Endothelial cell of umbilical vein (primary cell): ENCODE measurements around the gene LRRC61. TPM values are rescaled to one million over a fixed set of nuclear protein-coding genes. Genes with fewer than 3 reads are reported as not detected.

ENCODE experiments used
- BruUV-seq: library from RNA; stranded (reverse); fragments of 400-500 nt; replicated peaks from 2 replicates; lab custom pipeline; 2021; lab: Mats Ljungman, UMichigan
- CTCF ChIA-PET: fragments of 300-600, 350-600 bp; sonication (Branson Sonifier 250); formaldehyde crosslinking; loops from one replicate; lab custom pipeline; 2021; ENCODE audit warnings: antibody characterized with exemption, inconsistent platforms; lab: Charles Lee
- POLR2A ChIA-PET: fragments of 300-600, 350-600 bp; sonication (Branson Sonifier 250); formaldehyde crosslinking; loops from one replicate; lab custom pipeline; 2021; ENCODE audit warnings: antibody characterized with exemption, inconsistent platforms; lab: Charles Lee
- DNase-seq: peaks from one replicate; pipeline ENCODE4 v3.0.0-alpha.2; 2011; ENCODE audit warnings: low read depth, low spot score
- FAIRE-seq: peaks from 2 replicates; lab custom pipeline; 2011; peaks lifted over from hg19 to GRCh38; lab: Jason Lieb, UNC
- H2AFZ ChIP-seq: 2 replicates; pipeline ENCODE4 v1.6.0; 2012; ENCODE audit warnings: low read depth, low read length, control low read depth, inconsistent platforms
- H3K27ac ChIP-seq: 2 replicates; pipeline ENCODE4 v1.5.1; 2011; ENCODE audit warnings: low read depth, mild to moderate bottlenecking, control low read depth, low read length, moderate library complexity; ENCODE audit not compliant: insufficient read depth
- H3K27me3 ChIP-seq, 2 experiments: 2 replicates each; pipeline versions ENCODE4 v1.6.0 to v1.6.1; 2011; ENCODE audit warnings: low read length in 2 of 2, mixed read lengths in 1 of 2; ENCODE audit not compliant: control insufficient read depth in 2 of 2, insufficient read depth in 2 of 2
- H3K36me3 ChIP-seq, 2 experiments: 2 replicates in 1 of 2; 3 replicates in 1 of 2; pipeline ENCODE4 v1.5.1; 2011; ENCODE audit warnings: low read length in 2 of 2, mild to moderate bottlenecking in 1 of 2, moderate library complexity in 1 of 2; ENCODE audit not compliant: control insufficient read depth in 2 of 2, insufficient read depth in 2 of 2; ENCODE audit errors: extremely low read depth in 1 of 2
- H3K4me1 ChIP-seq: 3 replicates; pipeline ENCODE4 v1.5.1; 2011; ENCODE audit warnings: mild to moderate bottlenecking, low read length; ENCODE audit not compliant: control insufficient read depth, insufficient read depth; ENCODE audit errors: extremely low read depth
- H3K4me2 ChIP-seq: 2 replicates; pipeline ENCODE4 v1.6.1; 2011; ENCODE audit warnings: low read length, control low read depth, mixed read lengths; ENCODE audit not compliant: insufficient read depth
- H3K4me3 ChIP-seq, 3 experiments: fragments of 200-600 bp in 1 of 3; sonication (generic), shearing (Covaris generic) in 1 of 3; replicated peaks in 1 of 3; 2 replicates each; pipeline ENCODE4 v1.5.1; 2011 to 2016; ENCODE audit warnings: control low read depth in 3 of 3, low read length in 3 of 3, mild to moderate bottlenecking in 2 of 3, inconsistent platforms in 1 of 3, low read depth in 1 of 3, moderate library complexity in 1 of 3; ENCODE audit not compliant: insufficient read depth in 1 of 3
- H3K79me2 ChIP-seq: 2 replicates; pipeline ENCODE4 v1.6.0; 2012; ENCODE audit warnings: low read length, inconsistent platforms; ENCODE audit not compliant: control insufficient read depth, insufficient read depth
- H3K9ac ChIP-seq: replicated peaks from 2 replicates; pipeline ENCODE3; 2011; ENCODE audit warnings: low read length, control low read depth; ENCODE audit not compliant: insufficient read depth; ENCODE audit errors: extremely low read depth
- H3K9me1 ChIP-seq: replicated peaks from 3 replicates; pipeline ENCODE4 v1.6.0; 2011; ENCODE audit warnings: mild to moderate bottlenecking, low read length; ENCODE audit not compliant: control insufficient read depth, insufficient read depth; ENCODE audit errors: extremely low read depth
- H3K9me3 ChIP-seq: replicated peaks from 2 replicates; pipeline ENCODE4 v1.5.1; 2012; ENCODE audit warnings: low read length, inconsistent platforms; ENCODE audit not compliant: control insufficient read depth, insufficient read depth
- H4K20me1 ChIP-seq: replicated peaks from 2 replicates; pipeline ENCODE3; 2011; ENCODE audit warnings: mild to moderate bottlenecking, low read length; ENCODE audit not compliant: control insufficient read depth, insufficient read depth; ENCODE audit errors: extremely low read depth
- EZH2 ChIP-seq: IDR thresholded peaks from 2 replicates; pipeline ENCODE4 v1.6.1; 2012; ENCODE audit warnings: borderline replicate concordance, low read depth, mild to moderate bottlenecking, moderate library complexity, low read length, inconsistent platforms; ENCODE audit not compliant: severe bottlenecking
- FOS ChIP-seq: IDR thresholded peaks from 2 replicates; pipeline ENCODE4 v1.6.1; 2011; ENCODE audit warnings: mild to moderate bottlenecking, low read length, moderate library complexity, borderline replicate concordance; ENCODE audit not compliant: insufficient read depth
- GATA2 ChIP-seq: IDR thresholded peaks from 2 replicates; pipeline ENCODE4 v1.7.0; 2011; ENCODE audit warnings: low read depth, mild to moderate bottlenecking, moderate library complexity, mixed read lengths, low read length; ENCODE audit not compliant: insufficient read length, insufficient read depth
- JUN ChIP-seq: IDR thresholded peaks from 2 replicates; pipeline ENCODE4 v1.6.1; 2011; ENCODE audit warnings: borderline replicate concordance, low read depth; ENCODE audit not compliant: insufficient read length, insufficient read depth
- MYC ChIP-seq: IDR thresholded peaks from one replicate; pipeline ENCODE4 v1.6.1; 2011; ENCODE audit warnings: mild to moderate bottlenecking, low read depth, low read length
- POLR2A ChIP-seq: IDR thresholded peaks from 2 replicates; pipeline ENCODE4 v1.6.1; 2012; ENCODE audit warnings: low read depth, mild to moderate bottlenecking, control low read depth, low read length
- POLR2AphosphoS5 ChIP-seq: IDR thresholded peaks from 2 replicates; pipeline ENCODE4 v1.6.1; 2012; ENCODE audit warnings: low read depth, mild to moderate bottlenecking, control low read depth, low read length, moderate library complexity; ENCODE audit not compliant: insufficient read depth
- dilution Hi-C: fragments of 300-500 bp; cut with MboI; formaldehyde crosslinking; loops from one replicate; pipeline ENCODE4 v1.15.0; 2019; ENCODE audit warnings: low sequenced_read_pairs; ENCODE audit not compliant: extremely low pct_ligation_motif_present
- intact Hi-C: fragments of 100-400 bp; cut with micrococcal nuclease; formaldehyde crosslinking; loops from one replicate; pipeline ENCODE4 v1.10.0; 2022
- polyA plus RNA-seq, 4 experiments: library from polyadenylated mRNA; depleted of rRNA in 3 of 4; stranded (reverse) in 3 of 4; unstranded in 1 of 4; fragments of >200 nt; gene quantifications; 2 replicates each; pipeline versions ENCODE4 v1.2.1 to v1.2.3, GENCODE V29; 2011 to 2012; ENCODE audit warnings: missing spikeins in 1 of 4
- total RNA-seq: library from RNA; stranded (reverse); gene quantifications from 2 replicates; pipeline ENCODE4 v1.2.3, GENCODE V29; 2021
- TF ChIP-seq, protein P1 (sequence below): IDR thresholded peaks from 2 replicates; pipeline ENCODE4 v1.6.1; 2011; ENCODE audit not compliant: insufficient read depth, insufficient read length
- TF ChIP-seq, protein P2 (sequence below), 2 donors: IDR thresholded peaks; 1 replicate in 1 of 2; 2 replicates in 1 of 2; pipeline ENCODE4 v1.5.1; 2011; ENCODE audit warnings: low read length in 2 of 2, mild to moderate bottlenecking in 2 of 2, moderate library complexity in 2 of 2, control low read depth in 1 of 2, inconsistent platforms in 1 of 2, low read depth in 1 of 2; ENCODE audit not compliant: insufficient read depth in 1 of 2; ENCODE audit errors: extremely low read depth in 1 of 2

LRRC61 gene
- total and polyA plus RNA-seq, 2 donors (not counting 3 experiments of a cell fraction or from before 2014, with no cell fraction given) = 0.72 TPM; not detected in 1

DNA sequence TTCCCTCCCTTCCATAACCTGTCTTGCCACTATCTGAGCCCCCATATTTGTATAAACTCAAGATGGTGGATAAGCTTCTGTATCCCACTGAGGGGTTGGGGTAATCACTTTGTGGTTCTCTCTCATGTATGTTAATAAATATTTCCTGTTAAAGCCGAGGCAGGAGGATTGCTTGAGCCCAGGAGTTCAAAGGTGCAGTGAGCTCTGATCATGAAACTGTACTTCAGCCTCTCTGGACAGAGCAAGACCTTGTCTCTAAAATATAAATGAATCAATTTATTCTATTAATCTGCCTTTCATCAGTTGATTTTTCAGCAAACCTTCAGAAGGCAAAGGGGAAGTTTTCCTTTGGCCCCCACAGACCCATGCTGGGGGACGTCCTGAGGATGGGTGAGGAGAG is 20.1 kb downstream of the LRRC61 start:
- POLR2A ChIA-PET = no interaction called here
- H3K4me2 ChIP-seq = no peak overlapping the region
- H3K9me3 ChIP-seq = no peaks in the 10 kb centered on the region
- intact Hi-C loops = no loop called here
- CTCF ChIA-PET = no interaction called here
- H3K9ac ChIP-seq = no peak overlapping the region
- BruUV-seq = no TSS peak
- H3K4me1 ChIP-seq = no peaks in the 10 kb centered on the region
- FAIRE-seq (no peak), DNase-seq (no peak)
- no peaks in the 10 kb centered on the region for H3K36me3 ChIP-seq
- H3K9me1 ChIP-seq = no peaks in the 10 kb centered on the region
- no peaks in the 10 kb centered on the region for H3K79me2 ChIP-seq
- no peaks in the 10 kb centered on the region for H4K20me1 ChIP-seq
- dilution Hi-C loops = no loop called here
- H3K27me3 ChIP-seq = peaks cover 28 to 35% of the 10 kb centered on the region in 2 experiments
- TF ChIP-seq, protein P1, sequence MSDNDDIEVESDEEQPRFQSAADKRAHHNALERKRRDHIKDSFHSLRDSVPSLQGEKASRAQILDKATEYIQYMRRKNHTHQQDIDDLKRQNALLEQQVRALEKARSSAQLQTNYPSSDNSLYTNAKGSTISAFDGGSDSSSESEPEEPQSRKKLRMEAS = no peak
- TF ChIP-seq JUN (no peak), GATA2 (no peak), FOS (no peak), POLR2A (no peak), MYC (no peak), POLR2AphosphoS5 (no peak), EZH2 (no peak)
- TF ChIP-seq, protein P2, sequence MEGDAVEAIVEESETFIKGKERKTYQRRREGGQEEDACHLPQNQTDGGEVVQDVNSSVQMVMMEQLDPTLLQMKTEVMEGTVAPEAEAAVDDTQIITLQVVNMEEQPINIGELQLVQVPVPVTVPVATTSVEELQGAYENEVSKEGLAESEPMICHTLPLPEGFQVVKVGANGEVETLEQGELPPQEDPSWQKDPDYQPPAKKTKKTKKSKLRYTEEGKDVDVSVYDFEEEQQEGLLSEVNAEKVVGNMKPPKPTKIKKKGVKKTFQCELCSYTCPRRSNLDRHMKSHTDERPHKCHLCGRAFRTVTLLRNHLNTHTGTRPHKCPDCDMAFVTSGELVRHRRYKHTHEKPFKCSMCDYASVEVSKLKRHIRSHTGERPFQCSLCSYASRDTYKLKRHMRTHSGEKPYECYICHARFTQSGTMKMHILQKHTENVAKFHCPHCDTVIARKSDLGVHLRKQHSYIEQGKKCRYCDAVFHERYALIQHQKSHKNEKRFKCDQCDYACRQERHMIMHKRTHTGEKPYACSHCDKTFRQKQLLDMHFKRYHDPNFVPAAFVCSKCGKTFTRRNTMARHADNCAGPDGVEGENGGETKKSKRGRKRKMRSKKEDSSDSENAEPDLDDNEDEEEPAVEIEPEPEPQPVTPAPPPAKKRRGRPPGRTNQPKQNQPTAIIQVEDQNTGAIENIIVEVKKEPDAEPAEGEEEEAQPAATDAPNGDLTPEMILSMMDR (IDR thresholded peaks at IDR 0.05; ENCODE audit: extremely low read depth in 1 of 2, insufficient read depth in 1 of 2, low read depth in 1 of 2, low read length in 2 of 2) = no peak
- no peak overlapping the region for H3K27ac ChIP-seq
- no peak overlapping the region for H2AFZ ChIP-seq
- no peak overlapping the region for H3K4me3 ChIP-seq
